GM23338 (cell line): ENCODE measurements around the gene FSTL3.

Experiments
- CTCF ChIP-seq, 2 experiments: fragments of 200-600 bp in 1 of 2; sonication (generic) in 1 of 2; conservative IDR thresholded peaks; 2 replicates each; pipeline versions ENCODE4 v1.5.1 to v1.6.1; 2016 to 2017; ENCODE audit warnings: antibody characterized with exemption in 2 of 2, low read depth in 2 of 2, mild to moderate bottlenecking in 2 of 2, moderate library complexity in 1 of 2
- EZH2 ChIP-seq: fragments of 200-600 bp; sonication (generic); IDR thresholded peaks from one replicate; pipeline ENCODE4 v1.8.0; 2017; ENCODE audit warnings: antibody characterized with exemption, mild to moderate bottlenecking, low read depth; ENCODE audit not compliant: unreplicated experiment
- ZNF331 ChIP-seq: fragments of 250-450 bp; sonication (Bioruptor Pico); IDR thresholded peaks from 2 replicates; pipeline ENCODE4 v1.5.0; 2020; ENCODE audit warnings: low read depth, mild to moderate bottlenecking, moderate library complexity

DNA sequence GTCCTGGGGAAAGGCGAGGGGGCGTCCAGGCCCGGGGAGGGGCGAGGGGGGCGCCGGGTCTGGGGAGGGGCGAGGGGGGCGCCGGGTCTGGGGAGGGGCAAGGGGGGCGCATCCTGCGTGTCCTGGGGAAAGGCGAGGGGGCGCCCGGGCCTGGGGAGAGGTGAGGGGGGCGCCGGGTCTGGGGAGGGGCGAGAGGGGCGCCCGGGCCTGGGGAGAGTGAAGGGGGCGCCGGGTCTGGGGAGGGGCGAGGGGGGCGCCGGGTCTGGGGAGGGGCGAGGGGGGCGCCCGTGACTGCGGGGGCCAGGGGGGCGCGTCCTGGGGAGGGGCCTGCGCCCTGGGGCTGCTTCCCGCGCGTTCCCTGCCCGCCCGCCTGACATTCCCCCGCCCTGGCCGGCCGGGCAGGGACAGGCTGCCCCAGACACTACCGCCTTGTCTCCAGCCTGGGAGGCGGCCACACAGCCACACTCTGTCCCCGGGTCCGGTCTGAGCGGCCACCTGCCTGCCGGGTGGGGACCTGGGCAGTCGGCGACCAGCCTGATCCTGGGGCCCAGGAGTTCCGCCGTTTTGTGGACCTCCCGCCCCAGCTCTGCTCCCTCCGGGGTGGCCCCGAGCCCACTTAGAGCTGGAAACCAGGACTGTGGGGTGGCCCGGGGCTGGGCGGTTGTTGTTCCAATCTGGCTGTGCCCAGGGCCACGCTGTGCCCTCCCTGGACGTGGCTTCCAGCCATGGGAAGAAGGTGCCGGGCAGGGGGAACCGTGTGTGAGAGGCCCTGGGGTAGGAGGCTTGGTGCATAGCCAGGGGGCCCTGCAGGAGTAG lies 44.4 kb downstream of the FSTL3 start:
- TF ChIP-seq CTCF (conservative IDR thresholded peaks at IDR 0.05; ENCODE audit: low read depth in 2 of 2) (no peak), EZH2 (no peak), ZNF331 (CRISPR knock-in tag) (no peak)
